ENCODE results near the gene TMEM179.
"Not testable (repeated sequence)": the region's sequence is repeated elsewhere in the genome, so short reads cannot be mapped to it uniquely, and the experiment has no call there.

TMEM179 gene

DNA sequence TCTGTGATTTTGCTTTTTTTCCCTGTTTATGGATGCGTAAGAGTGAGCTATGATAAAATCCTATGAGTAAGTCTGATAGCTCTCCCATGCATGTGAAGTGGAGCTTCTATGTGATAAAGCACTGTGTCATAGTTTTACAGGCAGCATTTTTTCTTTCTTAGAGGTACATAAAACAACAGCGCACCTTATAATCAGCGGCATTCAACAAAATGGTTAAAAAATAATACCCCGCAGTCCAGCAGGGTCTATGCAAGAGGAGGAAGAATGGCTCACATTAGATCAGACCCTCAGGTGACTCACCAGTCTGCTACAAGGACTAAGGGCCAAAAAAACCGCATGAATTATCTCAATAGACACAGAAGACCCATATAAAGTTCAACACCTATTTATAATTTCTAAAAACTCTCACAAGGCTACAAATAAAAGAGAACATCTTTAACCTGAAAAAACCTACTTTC is 33.0 kb upstream of the TMEM179 start:
- TF ChIP-seq, protein P1, sequence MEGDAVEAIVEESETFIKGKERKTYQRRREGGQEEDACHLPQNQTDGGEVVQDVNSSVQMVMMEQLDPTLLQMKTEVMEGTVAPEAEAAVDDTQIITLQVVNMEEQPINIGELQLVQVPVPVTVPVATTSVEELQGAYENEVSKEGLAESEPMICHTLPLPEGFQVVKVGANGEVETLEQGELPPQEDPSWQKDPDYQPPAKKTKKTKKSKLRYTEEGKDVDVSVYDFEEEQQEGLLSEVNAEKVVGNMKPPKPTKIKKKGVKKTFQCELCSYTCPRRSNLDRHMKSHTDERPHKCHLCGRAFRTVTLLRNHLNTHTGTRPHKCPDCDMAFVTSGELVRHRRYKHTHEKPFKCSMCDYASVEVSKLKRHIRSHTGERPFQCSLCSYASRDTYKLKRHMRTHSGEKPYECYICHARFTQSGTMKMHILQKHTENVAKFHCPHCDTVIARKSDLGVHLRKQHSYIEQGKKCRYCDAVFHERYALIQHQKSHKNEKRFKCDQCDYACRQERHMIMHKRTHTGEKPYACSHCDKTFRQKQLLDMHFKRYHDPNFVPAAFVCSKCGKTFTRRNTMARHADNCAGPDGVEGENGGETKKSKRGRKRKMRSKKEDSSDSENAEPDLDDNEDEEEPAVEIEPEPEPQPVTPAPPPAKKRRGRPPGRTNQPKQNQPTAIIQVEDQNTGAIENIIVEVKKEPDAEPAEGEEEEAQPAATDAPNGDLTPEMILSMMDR (conservative IDR thresholded peaks at IDR 0.05; ENCODE audit: low read length), result no peak
- no peak overlapping the region for H3K4me3 ChIP-seq (ENCODE audit: low read length)
- DNase-seq (ENCODE audit: low read depth), result no peak

DNA sequence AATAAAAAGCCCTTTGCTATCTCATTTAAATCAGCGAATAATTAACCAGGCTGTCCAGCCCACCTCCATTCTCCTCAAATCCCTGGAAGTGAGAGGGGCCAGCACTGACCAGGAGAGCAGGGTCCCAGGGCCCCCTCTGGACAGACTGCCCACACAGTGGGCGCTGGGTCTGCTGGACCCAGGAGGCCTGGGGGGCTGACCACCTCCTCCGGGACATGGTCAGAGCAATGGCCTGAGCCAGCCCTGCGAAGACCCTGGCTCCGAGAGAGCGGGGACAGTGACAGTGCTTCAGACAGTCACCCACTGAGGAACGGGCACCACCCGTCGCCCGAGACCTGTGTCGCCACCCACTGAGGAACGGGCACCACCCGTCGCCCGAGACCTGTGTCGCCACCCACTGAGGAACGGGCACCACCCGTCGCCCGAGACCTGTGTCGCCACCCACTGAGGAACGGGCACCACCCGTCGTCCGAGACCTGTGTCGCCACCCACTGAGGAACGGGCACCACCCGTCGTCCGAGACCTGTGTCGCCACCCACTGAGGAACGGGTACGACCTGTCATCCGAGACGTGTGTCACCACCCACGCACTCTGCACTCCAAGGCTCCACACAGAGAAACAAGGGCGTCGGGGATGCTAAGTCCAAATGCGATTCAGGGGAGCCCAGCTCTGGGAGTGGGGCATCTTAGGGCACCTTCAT is 32.4 kb upstream of the TMEM179 start:
- not testable (repeated sequence) for H3K4me3 ChIP-seq (ENCODE audit: low read length)

DNA sequence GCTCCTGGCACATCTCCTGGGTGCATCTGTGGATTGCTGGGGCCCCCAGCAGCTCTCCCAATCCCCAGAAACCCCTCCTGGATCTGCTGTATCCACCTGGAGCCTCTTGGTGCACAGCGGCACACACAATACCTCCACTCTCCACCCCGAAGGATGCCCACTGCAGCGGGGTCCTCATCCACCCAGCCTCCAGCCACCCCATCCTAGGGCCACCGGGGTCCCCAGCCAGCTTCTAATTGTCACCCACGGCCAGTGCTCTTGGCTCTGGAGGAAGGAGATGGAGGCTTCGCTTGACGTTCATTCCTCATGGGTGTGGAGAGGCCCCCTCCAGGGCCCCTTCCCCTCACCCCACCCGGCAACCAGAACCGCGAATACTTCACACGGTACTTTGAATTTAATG is 31.6 kb upstream of the TMEM179 start:
- DNase-seq (ENCODE audit: low read depth), result no peak
- TF ChIP-seq, protein P1 (conservative IDR thresholded peaks at IDR 0.05; ENCODE audit: low read length), result no peak
- no peak overlapping the region for H3K4me3 ChIP-seq (ENCODE audit: low read length)

More for the DNA sequence above, 32.4 kb upstream of the TMEM179 start:
- not testable (repeated sequence) for DNase-seq (ENCODE audit: low read depth)

DNA sequence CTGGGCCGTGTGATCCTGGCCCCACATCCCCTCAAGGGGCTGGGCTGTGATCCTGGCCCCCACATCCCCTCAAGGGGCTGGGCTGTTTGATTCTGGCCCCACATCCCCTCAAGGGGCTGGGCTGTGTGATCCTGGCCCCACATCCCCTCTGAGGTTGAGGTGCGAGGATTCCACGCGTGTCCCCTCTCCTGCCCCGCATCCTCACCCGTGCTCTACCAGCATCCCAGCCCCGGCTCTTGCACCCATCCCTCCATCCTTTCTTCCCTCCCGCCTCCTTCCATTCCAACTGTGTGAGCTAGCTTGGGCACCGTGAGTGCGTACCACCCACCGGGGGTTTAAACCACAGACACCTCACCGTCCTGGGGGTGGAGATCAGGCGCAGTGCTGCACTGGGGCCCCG is 31.1 kb upstream of the TMEM179 start:
- no peak overlapping the region for H3K4me3 ChIP-seq (ENCODE audit: low read length)
- TF ChIP-seq, protein P1 (conservative IDR thresholded peaks at IDR 0.05; ENCODE audit: low read length), result no peak
- DNase-seq (ENCODE audit: low read depth), result no peak

DNA sequence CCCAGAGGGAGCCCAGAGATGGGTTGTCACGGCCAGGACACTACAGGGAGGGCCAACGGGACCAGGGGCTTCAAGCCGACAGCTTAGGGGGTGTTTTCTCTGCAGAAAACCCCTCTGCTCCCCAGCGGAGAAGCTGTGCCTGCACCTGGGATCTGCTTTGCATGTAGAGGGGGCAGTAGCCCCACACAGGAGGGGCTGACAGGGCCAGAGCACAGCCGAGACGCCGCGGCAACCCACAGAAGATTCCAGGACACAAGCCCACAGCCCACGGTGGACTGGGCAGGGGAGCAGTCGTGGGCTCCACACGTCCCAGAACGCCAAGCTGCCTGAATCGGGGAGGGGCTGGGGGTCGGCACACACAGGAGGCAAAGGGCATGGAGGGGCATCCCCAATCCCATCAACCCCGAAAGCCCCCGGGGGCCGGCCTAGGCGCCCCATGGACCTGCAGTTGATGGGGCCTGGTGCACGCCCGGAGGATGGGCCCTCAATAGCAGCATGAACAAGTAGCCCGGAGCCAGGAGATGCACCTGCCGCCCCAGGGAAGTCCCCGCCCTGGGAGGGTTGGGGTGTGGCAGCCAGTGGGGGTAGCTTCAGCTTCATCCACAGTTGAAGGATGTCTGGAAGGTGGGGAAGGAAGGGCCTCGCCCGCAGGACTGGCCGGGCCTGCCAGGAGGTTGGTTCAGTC is 30.5 kb upstream of the TMEM179 start:
- no peak for DNase-seq (ENCODE audit: low read depth)
- TF ChIP-seq, protein P1 (conservative IDR thresholded peaks at IDR 0.05; ENCODE audit: low read length), result no peak
- H3K4me3 ChIP-seq (ENCODE audit: low read length), result no peak overlapping the region

DNA sequence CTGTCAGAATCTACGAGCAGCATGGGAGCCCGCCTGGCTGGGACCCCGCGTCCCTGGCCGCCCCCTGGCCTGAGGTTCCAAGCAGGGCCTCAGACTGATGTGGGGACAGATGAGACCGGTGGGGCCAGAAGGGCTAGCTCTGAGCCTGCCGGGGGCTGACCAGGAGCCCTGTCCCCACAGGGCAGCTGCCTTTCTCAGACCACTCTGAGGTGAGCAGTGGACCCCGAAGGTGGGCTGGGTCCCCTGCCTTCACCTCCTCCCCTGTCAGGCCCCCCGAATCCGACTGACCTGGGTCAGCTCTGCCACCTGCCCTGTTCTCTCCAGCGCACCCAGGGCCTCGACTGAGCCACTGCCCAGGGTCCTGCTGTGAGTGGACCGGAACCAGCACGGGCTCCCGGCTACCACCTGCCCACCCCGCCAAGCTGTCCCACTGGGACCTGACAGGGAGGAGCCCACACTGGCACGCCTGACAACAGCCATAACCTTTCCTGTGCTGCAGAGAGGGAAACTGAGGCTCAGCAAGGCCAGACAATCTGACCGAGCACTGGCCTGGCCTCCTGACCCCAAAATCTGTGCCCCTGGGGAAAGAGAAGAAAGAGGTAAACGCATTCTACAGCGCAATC is 29.7 kb upstream of the TMEM179 start:
- no peak for DNase-seq (ENCODE audit: low read depth)
- TF ChIP-seq, protein P1 (conservative IDR thresholded peaks at IDR 0.05; ENCODE audit: low read length), result no peak

DNA sequence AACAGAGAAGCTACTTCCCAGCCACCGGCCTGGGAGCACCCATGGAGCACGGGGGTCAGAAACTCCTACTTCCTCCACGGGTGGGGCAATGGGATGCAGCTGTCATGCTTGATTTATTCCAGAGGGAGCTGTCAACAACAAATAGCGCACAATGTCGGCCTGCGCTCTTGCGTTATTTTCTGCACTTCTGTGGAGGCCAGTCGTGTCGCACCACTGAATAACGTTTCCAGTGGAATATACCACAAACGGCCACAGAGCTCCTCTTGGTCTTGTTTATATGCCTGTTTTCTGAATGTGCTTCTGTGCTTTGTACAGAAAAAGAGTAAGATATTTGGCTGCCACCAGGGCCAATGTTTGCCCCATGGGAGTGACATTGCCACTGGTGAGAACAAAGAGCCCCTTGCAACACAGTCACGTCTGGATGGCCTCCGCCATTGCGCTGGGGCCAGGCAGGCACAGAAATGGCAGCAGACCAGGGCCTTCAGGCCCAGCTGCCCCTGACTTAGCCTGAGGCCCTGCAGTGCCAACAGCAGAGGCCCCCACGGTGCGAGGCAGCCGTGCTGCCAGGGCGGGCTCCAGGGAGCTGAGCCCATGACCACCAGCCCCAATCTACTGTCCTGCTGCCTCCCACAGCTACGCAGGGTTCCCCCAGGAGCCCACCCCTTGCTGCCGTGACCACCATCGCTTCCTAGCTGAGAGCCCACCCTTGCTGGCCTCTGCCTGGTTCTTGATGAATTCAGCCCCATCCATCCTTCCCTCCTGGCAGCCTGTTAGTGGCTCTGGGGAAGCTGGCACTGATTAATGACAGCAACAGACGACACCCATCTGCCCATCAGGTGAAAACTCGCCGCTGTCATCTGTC is 28.9 kb upstream of the TMEM179 start:
- DNase-seq (ENCODE audit: low read depth), result no peak
- TF ChIP-seq, protein P1 (conservative IDR thresholded peaks at IDR 0.05; ENCODE audit: low read length), result no peak
- H3K4me3 ChIP-seq (ENCODE audit: low read length), result no peak overlapping the region

More for the DNA sequence above, 29.7 kb upstream of the TMEM179 start:
- H3K4me3 ChIP-seq (ENCODE audit: low read length), result no peak overlapping the region
